Type B pancreatic cell (in vitro differentiated cells): ENCODE measurements around the gene GNA12. TPM values are rescaled to one million over a fixed set of nuclear protein-coding genes. Genes with fewer than 3 reads are reported as not detected.
A peak's percentile ranks its signal among the peaks of the same experiment; 100 is the strongest.

ENCODE experiments used
- DNase-seq: peaks from one replicate; pipeline ENCODE4 v3.0.0; 2021; ENCODE audit warnings: mixed read lengths; ENCODE audit not compliant: unreplicated experiment; ENCODE audit errors: extremely low spot score
- H3K27ac Mint-ChIP-seq: 2 replicates; pipeline ENCODE4 v1.8.0; 2021; ENCODE audit warnings: mild to moderate bottlenecking, mixed read lengths
- H3K27me3 Mint-ChIP-seq: 2 replicates; pipeline ENCODE4 v1.8.0; 2021; ENCODE audit warnings: mixed read lengths
- H3K36me3 Mint-ChIP-seq: 2 replicates; pipeline ENCODE4 v1.8.0; 2021; ENCODE audit warnings: mixed read lengths
- H3K4me1 Mint-ChIP-seq: one replicate; pipeline ENCODE4 v1.8.0; 2021; ENCODE audit warnings: mixed read lengths; ENCODE audit not compliant: unreplicated experiment
- H3K4me3 Mint-ChIP-seq: 2 replicates; pipeline ENCODE4 v1.8.0; 2021; ENCODE audit warnings: mild to moderate bottlenecking, mixed read lengths
- H3K9me3 Mint-ChIP-seq: 2 replicates; pipeline ENCODE4 v1.8.0; 2021; ENCODE audit warnings: mixed read lengths
- CTCF ChIP-seq: fragments of 200-600 bp; sonication (generic); conservative IDR thresholded peaks from 2 replicates; pipeline ENCODE4 v1.5.0; 2021; ENCODE audit warnings: antibody characterized with exemption, mild to moderate bottlenecking
- total RNA-seq: library from RNA; stranded (reverse); gene quantifications from 2 replicates; pipeline ENCODE4 v1.2.1, GENCODE V29; 2021; ENCODE audit warnings: low replicate concordance

The GNA12 gene
- total RNA-seq, 1 donor from 2014 or later = 46.2 TPM

- H3K27ac Mint-ChIP-seq = no peak overlapping the region
- H3K27me3 Mint-ChIP-seq = no peaks in the 10 kb centered on the region
- H3K36me3 Mint-ChIP-seq = peaks cover 24% of the 10 kb centered on the region
- no peaks in the 10 kb centered on the region for H3K9me3 Mint-ChIP-seq
- TF ChIP-seq CTCF = no peak
- DNase-seq = no peak
- peaks cover 30% of the 10 kb centered on the region for H3K4me1 Mint-ChIP-seq
- H3K4me3 Mint-ChIP-seq = no peak overlapping the region
Observed at GRCh38 chr7:2815875-2816245, 28.2 kb downstream of the GNA12 start.

GRCh38 chr7:2814946-2815874 is 28.9 kb downstream of the GNA12 start:
- Mint-ChIP-seq H3K36me3 (peaks cover 24% of the 10 kb centered on the region), H3K4me3 (no peak overlapping the region), H3K9me3 (no peaks in the 10 kb centered on the region), H3K27ac (no peak overlapping the region), H3K27me3 (no peaks in the 10 kb centered on the region), H3K4me1 (peaks cover 26% of the 10 kb centered on the region)
- TF ChIP-seq CTCF = no peak
- DNase-seq = no peak

- Mint-ChIP-seq H3K4me3 (no peak overlapping the region), H3K4me1 (peaks cover 19% of the 10 kb centered on the region), H3K27me3 (no peaks in the 10 kb centered on the region), H3K9me3 (no peaks in the 10 kb centered on the region), H3K36me3 (peaks cover 21% of the 10 kb centered on the region), H3K27ac (no peak overlapping the region)
- DNase-seq = no peak
- TF ChIP-seq CTCF = no peak
Observed at GRCh38 chr7:2814186-2814945, 29.7 kb downstream of the GNA12 start.

GRCh38 chr7:2813350-2814185 is 30.5 kb downstream of the GNA12 start:
- Mint-ChIP-seq H3K4me3 (peak overlapping the region; percentile 23), H3K27me3 (no peaks in the 10 kb centered on the region), H3K36me3 (peaks cover 27% of the 10 kb centered on the region), H3K27ac (no peak overlapping the region), H3K4me1 (peaks cover 26% of the 10 kb centered on the region), H3K9me3 (no peaks in the 10 kb centered on the region)
- TF ChIP-seq CTCF = no peak
- DNase-seq = no peak

- no peak for TF ChIP-seq CTCF
- Mint-ChIP-seq H3K36me3 (peaks cover 27% of the 10 kb centered on the region), H3K4me1 (peaks cover 30% of the 10 kb centered on the region), H3K4me3 (no peak overlapping the region), H3K27me3 (no peaks in the 10 kb centered on the region), H3K9me3 (no peaks in the 10 kb centered on the region), H3K27ac (no peak overlapping the region)
- DNase-seq = no peak
Observed at GRCh38 chr7:2812831-2813230, 31.3 kb downstream of the GNA12 start.
